SU-DHL-6 (cell line): ENCODE measurements around the gene RAP2B.
"Not testable (repeated sequence)": the region's sequence is repeated elsewhere in the genome, so short reads cannot be mapped to it uniquely, and the experiment has no call there.

Experiments
- CTCF ChIP-seq: fragments of 200-600 bp; sonication (generic); IDR thresholded peaks from one replicate; pipeline ENCODE4 v1.5.1; 2017; ENCODE audit warnings: antibody characterized with exemption, mild to moderate bottlenecking, low read length, moderate library complexity; ENCODE audit not compliant: insufficient read depth, poor library complexity, severe bottlenecking
- EZH2phosphoT487 ChIP-seq: fragments of 200-600 bp; sonication (generic), shearing (Covaris generic); conservative IDR thresholded peaks from 2 replicates; pipeline ENCODE4 v1.6.1; 2018; ENCODE audit warnings: mild to moderate bottlenecking, antibody characterized with exemption, low read length, moderate library complexity, mixed read lengths

DNA sequence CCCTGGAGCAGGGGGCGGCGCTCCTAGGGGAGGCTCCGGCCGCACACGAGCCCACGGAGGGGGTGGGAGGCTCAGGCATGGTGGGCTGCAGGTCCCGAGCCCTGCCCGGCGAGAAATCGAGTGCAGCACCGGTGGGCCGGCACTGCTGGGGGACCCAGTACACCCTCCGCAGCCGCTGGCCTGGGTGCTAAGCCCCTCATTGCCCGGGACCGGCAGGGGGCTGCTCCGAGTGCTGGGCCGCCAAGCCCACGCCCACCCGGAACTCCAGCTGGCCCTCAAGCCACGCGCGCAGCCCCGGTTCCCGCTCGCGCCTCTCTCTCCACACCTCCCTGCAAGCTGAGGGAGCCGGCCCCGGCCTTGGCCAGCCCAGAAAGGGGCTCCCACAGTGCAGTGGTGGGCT is 6.2 kb upstream of the RAP2B start:
- not testable (repeated sequence) for TF ChIP-seq CTCF, EZH2phosphoT487
